NCI-H2227 (cell line): ENCODE data around the gene CORT.
"Not testable (repeated sequence)": the region's sequence is repeated elsewhere in the genome, so short reads cannot be mapped to it uniquely, and the experiment has no call there.

Experiments
- DNase-seq: peaks from one replicate; lab custom pipeline; 2025; ENCODE audit not compliant: unreplicated experiment; lab: John Stamatoyannopoulos, UW

The CORT gene

GRCh38 chr1:10437052-10437451, 12.8 kb upstream of the CORT start:
- no peak for DNase-seq

DNA sequence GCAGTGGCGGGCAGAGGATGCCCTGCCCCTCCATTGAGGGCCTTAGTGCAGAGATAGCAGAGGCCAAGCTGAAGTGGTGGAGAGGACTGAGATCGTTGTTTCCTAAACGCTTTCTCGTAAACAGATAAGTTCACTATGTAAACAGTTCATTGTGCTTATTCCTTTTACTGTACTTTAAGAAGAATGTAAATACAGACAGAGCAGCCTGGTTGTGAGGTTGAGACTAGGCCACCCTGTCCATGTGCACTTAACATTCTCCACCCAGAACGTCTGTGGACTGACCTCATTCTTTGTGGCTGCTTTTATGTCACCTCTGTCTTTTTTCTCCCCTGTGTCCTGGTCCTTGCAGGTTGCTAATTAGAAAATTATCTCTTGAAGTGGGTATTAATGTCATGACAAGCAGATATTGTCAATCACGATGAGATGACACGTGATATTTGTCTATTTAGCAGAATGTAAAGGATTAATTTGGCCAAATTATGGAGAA, 11.1 kb upstream of the CORT start:
- DNase-seq = no peak

DNA sequence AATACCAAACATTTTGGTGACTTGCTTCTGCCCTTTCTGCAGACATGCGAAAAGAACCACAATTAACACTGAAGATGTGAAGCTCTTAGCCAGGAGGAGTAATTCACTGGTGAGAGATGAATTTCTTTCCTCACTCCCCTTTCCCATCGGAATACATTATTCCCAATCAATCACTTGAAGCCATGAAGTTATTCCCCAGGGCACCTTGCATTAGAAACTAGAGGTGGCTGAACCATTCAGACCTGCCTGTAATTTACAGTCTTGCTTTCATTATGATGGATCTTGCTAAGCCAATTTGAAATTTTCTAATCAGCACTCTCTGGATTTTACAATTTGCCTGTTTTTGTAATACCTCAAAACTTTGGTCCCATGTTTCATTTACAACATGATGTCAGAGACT, 9.5 kb upstream of the CORT start:
- no peak for DNase-seq

GRCh38 chr1:10440794-10441193, 9.0 kb upstream of the CORT start:
- no peak for DNase-seq

- no peak for DNase-seq
Observed at GRCh38 chr1:10444248-10444647, 5.6 kb upstream of the CORT start.

DNA sequence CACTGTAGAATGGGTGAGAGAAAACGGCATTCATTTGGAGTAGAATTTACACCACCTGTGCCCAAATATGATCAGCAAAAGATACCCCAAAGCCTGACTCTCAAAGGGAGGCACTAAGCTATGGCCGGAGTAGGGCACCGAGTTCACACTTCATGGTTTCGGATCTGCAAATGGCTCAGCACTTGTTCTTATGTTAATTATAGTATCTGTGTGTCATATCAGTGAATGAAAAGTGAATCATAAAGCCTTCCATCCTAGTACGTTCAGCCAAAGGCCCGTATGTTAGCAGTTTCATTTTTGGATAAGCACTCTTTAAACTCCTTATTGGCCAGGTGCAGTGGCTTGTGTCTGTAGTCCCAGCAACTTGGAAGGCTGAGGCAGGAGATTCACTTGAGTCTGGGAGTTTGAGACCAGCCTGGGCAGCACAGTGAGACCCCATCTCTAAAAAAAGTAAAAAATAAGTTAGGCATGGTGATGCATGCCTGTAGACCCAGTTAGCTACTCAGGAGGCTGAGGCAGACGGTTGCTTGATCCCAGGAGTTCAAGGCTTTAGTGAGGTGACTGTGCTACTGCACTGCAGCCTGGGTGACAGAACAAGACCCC, 4.9 kb upstream of the CORT start:
- DNase-seq = no peak

DNA sequence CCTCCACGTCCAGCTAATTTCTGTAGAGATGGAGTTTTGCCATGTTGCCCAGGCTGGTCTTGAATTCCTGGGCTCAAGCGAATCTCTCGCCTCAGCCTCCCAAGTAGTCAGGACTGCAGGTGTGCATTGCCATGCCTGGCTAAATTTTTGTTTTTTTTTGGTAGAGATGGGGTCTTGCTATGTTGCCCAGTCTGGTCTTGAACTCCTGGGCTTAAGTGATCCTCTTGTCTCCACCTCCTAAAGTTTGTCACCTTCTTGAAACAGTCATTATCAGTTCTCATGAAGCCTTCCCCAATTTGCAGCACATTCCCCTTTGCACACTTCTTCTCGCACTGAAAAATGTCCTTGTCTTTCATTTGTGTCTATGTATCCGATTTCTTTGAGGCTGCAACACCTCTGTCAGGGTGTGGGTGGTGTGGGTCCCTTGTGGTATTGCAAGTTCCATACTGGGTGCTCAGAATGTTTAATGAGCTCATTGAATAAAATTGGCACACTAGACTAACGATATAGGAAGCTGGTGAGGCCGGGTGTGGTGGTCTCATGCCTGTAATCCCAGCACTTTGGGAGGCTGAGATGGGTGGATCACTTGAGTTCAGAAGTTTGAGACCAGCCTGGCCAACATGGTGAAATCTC, 2.9 kb upstream of the CORT start:
- no peak for DNase-seq

- DNase-seq = no peak
Observed at GRCh38 chr1:10450156-10450814, 454 bp downstream of the CORT start.

- DNase-seq = no peak
Observed at GRCh38 chr1:10450836-10451235, 1.0 kb downstream of the CORT start.

- DNase-seq = no peak
Observed at GRCh38 chr1:10451287-10451686, 1.5 kb downstream of the CORT start.

GRCh38 chr1:10456048-10456447, 6.2 kb downstream of the CORT start:
- peak; percentile 42 for DNase-seq

GRCh38 chr1:10456661-10457060, 6.8 kb downstream of the CORT start:
- no peak for DNase-seq

DNA sequence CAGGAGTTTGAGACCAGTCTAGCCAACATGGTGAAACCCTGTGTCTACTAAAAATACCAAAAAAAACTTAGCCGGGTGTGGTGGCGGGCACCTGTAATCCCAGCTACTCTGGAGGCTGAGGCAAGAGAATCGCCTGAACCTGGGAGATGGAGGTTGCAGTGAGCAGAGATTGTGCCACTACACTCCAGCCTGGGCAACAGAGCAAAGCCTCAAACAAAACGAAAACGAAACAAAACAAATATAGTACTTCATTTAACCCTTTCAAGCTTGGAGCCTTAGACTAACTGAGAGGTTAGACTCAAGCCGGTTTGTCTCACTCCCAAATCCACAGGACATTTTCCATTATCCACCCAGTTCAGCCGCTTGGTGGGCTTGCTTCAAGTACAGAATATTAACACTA, 7.6 kb downstream of the CORT start:
- DNase-seq = not testable (repeated sequence)

- DNase-seq = no peak
Observed at GRCh38 chr1:10457875-10458274, 8.0 kb downstream of the CORT start.

- peak; percentile 30 for DNase-seq
Observed at GRCh38 chr1:10459184-10459583, 9.4 kb downstream of the CORT start.

DNA sequence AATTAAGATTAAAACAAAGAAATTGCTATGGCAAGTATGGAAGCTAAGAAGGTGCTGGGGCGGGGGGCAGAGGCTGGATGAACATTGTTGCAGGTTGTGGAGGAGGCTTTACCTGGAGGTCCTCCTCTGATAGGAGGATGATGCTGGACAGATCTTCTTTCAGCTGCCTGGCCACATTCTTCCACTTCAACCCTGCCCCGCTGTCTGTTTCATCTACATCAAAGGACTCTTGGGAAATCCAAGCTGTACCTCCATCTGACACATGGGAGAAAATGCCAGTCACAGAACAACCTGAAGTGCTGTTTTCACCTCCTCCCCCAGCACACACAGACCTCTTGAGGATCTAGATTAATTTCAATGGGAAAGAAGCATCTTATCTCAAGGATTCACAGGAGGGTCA, 17.2 kb downstream of the CORT start:
- no peak for DNase-seq

DNA sequence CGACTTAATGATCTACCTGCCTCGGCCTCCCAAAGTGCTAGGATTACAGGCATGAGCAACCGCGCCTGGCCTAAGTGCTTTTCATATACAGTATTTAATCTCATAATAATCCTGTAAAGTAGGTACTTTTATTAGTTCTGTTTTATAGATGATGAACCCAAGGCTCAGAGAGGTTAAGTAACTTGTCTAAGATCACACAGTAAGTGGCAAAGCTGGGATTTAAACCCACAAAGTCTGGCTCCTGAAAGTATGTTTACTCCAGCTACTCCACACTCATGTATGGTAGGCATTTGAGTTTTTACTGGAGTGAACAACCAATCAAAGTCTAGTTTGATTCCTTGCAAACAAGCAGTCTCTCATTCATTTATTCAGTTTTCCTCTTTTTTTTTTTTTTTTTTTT, 20.2 kb downstream of the CORT start:
- DNase-seq = no peak

DNA sequence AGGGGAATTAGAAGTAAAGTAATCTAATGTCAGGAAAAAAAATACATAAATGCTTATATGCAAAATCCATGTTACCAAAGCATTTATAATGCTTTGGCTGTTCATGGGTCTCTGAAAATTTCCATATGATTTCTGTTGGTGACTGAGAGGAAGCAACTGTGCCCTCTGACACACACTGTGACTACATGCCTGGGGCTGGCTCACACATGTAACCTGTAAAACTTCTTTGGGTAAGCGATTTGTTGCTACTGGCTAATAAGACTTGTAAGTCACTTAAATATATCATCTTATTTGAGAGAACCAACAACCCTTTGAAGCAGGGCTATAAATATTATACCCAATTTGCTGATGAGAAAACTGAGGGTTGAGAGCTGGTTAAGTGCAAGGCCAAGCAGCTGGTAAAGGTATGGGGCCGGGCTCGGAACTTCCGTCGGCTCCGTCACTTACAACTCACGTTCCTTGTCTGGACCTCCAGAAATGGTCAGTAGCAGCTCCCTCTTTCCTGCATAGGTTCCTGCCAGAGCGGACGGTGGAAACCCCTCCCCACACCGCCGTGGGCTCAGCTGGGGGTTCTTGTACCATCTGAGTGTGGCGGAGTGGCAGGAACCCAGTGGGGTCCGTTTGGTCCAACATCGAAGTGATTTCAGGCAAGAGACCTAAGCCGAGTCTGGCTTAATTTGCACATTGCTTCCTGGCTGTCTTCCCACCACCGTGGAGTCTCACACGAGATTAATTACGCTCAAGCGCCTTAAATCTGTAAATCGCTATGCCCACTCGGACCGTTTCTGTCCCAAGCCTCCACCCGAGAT, 21.8 kb downstream of the CORT start:
- peak; percentile 56 for DNase-seq

DNA sequence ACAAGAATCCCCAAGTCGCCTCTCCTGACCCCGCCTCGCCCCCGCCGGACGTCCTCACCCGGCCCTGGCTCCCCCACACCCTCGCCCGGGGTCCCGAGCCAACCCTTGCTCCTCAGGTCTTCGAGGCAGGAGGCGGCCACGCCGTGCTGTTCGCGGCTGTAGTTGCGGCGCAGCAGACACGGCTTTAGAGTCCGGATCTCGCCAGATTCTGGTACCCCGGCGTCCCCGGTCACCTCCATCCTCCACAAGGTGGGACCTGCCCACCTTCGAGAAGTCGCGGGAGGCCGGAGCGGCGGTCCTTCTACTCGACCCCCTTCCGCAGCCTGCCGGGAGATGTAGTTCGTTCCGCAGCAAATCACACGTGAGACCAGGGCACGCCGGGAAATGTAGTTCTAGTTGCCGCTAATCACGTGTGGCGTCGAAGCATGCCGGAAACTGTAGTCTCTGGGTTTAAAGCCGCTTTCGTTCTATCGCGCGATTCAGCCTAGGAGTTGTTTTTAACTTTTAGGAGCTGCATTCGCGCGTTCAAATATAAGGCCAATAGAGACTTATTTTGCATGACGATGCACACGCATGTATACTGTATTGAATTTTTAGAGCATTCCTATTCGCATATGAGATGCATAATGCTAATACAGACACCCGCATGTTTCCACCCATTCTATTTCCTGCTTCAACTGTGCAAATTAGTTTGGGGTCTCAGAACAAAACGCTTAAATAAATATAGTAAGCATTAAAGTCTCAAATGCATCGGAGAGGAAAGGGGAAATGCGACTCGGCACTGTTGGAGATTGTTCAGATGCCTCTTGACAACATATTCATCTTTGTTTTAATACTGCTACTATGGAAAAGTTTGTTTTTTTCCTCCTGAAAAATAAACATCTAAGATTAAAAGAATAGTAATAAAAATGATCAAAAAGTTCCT, 22.7 kb downstream of the CORT start, which contains the start of gene DFFA:
TSS of gene DFFA (minus strand) at position 310 of the 925 bp plus-strand sequence. CDS start at position 239, 71 bp downstream.
- peak; percentile 97 for DNase-seq

DNA sequence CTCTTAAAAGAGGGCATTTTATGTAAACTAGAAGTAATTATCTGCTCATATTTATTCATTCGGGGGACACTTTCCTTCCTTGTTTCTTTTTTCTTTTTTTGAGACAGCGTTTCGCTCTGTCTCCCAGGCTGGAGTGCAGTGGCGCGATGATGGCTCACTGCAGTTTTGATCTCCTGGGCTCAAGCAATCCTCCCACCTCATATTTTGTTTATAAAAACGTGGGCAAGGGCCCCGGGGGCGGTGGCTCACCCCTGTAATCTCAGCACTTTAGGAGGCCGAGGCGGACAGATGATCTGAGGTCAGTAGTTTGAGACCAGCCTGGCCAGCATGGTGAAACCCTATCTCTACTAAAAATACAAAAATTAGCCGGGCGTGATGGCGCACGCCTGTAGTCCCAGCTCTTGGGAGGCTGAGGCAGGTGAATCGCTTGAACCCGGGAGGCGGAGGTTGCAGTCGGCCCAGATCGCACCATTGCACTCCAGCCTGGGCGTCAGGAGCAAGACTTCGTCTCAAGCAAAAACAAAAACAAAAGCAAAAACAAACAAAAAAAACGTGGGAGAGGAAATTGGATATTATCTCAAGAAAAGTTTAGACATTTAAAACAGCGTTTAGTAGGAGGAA, 23.4 kb downstream of the CORT start:
- no peak for DNase-seq
